GM06990 (cell line): ENCODE measurements around the gene AXIN1.

Experiments
- DNase-seq: peaks from one replicate; pipeline ENCODE4 v3.0.0-alpha.2; 2011; ENCODE audit not compliant: insufficient read length; ENCODE audit errors: extremely low read depth
- H3K27me3 ChIP-seq: replicated peaks from 2 replicates; pipeline ENCODE4 v1.6.0; 2011; ENCODE audit warnings: low read length; ENCODE audit not compliant: control insufficient read depth, insufficient read depth
- H3K36me3 ChIP-seq: 2 replicates; pipeline ENCODE4 v1.5.1; 2011; ENCODE audit warnings: low read length; ENCODE audit not compliant: control insufficient read depth, insufficient read depth
- H3K4me3 ChIP-seq: replicated peaks from 2 replicates; pipeline ENCODE4 v1.5.1; 2011; ENCODE audit warnings: low read depth, mild to moderate bottlenecking, control low read depth, low read length
- CTCF ChIP-seq: IDR thresholded peaks from 2 replicates; pipeline ENCODE4 v1.5.1; 2011; ENCODE audit warnings: low read length, control low read depth, mild to moderate bottlenecking, inconsistent platforms; ENCODE audit not compliant: insufficient read depth, poor library complexity, severe bottlenecking

The AXIN1 gene

GRCh38 chr16:279531-279930, 73.0 kb downstream of the AXIN1 start:
- DNase-seq: no peak
- TF ChIP-seq CTCF: no peak
- Histone ChIP-seq H3K4me3 (no peak overlapping the region), H3K36me3 (no peaks in the 10 kb centered on the region), H3K27me3 (no peaks in the 10 kb centered on the region)

- H3K27me3 ChIP-seq: no peaks in the 10 kb centered on the region; the same call in 1 of the 2 replicates
- DNase-seq: no peak
- no peaks in the 10 kb centered on the region for H3K36me3 ChIP-seq
- no peak overlapping the region for H3K4me3 ChIP-seq
- no peak for TF ChIP-seq CTCF
Measured at GRCh38 chr16:278863-279366, 73.6 kb downstream of the AXIN1 start.

DNA sequence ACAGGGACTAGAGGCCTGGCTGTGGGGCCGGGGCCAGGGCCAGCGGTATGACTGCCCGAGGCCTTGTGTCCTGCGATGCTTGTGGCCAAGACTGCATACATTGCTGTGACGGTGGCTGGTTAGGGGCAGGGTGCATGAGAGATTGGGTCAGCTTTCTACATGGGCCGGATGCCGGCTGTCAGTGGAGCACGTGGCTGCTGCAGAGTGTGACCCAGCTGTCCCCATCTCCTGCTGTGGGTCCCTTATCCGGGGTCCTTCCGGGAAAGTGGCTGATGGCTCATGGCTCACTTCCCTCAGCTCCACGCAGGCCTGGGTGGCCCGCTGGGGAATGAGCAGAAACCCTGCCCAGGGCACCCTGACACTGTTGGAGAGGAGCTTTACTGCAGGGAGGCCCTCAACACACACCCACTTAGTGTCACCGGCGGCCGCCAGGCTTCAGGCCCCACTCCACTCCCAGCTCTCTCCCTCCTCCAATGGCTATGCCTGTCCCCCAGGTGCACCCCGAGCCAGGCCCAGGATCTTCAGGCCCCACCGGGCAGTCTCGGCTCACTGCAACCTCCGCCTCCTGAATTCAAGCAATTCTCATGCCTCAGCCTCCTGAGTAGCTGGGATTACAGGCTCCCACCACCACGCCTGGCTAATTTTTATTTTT, 76.0 kb downstream of the AXIN1 start:
- no peak for TF ChIP-seq CTCF
- no peak for DNase-seq
- no peaks in the 10 kb centered on the region for H3K36me3 ChIP-seq
- no peaks in the 10 kb centered on the region; the same call in 1 of the 2 replicates for H3K27me3 ChIP-seq
- no peak overlapping the region for H3K4me3 ChIP-seq

GRCh38 chr16:275786-276232, 76.7 kb downstream of the AXIN1 start, which contains the start of gene RGS11:
TSS of gene RGS11 (minus strand) at chr16:275944. CDS start at chr16:275911, 33 bp downstream.
- H3K27me3 ChIP-seq: no peaks in the 10 kb centered on the region; the same call in 1 of the 2 replicates
- TF ChIP-seq CTCF: no peak
- H3K36me3 ChIP-seq: no peaks in the 10 kb centered on the region
- H3K4me3 ChIP-seq: peak within 1 kb of the TSS; percentile 18
- DNase-seq: no peak

GRCh38 chr16:275041-275641, 77.4 kb downstream of the AXIN1 start:
- Histone ChIP-seq H3K36me3 (no peaks in the 10 kb centered on the region), H3K27me3 (no peaks in the 10 kb centered on the region; the same call in 1 of the 2 replicates), H3K4me3 (peak overlapping the region; percentile 18)
- DNase-seq: no peak
- TF ChIP-seq CTCF: no peak
